ENCODE measurements around the gene BEND7. TPM values are rescaled to one million over a fixed set of nuclear protein-coding genes. Genes with fewer than 3 reads are reported as not detected.

Gene BEND7
- total and polyA plus RNA-seq, 2 donors (not counting 3 experiments of a cell fraction or from before 2014, with no cell fraction given) = 7.3 to 31.7 TPM

- POLR2A ChIA-PET = no interaction called here
- CTCF ChIA-PET = no interaction called here
- intact Hi-C loops (cut with micrococcal nuclease) = no loop called here
- H3K4me1 ChIP-seq (ENCODE audit: control insufficient read depth, extremely low read depth, insufficient read depth, low read length) = no peaks in the 10 kb centered on the region
- H2AFZ ChIP-seq (ENCODE audit: low read depth, low read length) = no peak overlapping the region
- no peaks in the 10 kb centered on the region for H3K79me2 ChIP-seq (ENCODE audit: control insufficient read depth, insufficient read depth, low read length)
- H4K20me1 ChIP-seq (replicated peaks; ENCODE audit: control insufficient read depth, extremely low read depth, insufficient read depth, low read length) = no peaks in the 10 kb centered on the region
- FAIRE-seq = no peak
- no peaks in the 10 kb centered on the region for H3K9me1 ChIP-seq (replicated peaks; ENCODE audit: control insufficient read depth, extremely low read depth, insufficient read depth, low read length)
- DNase-seq (ENCODE audit: low read depth, low spot score) = no peak
- H3K9me3 ChIP-seq (replicated peaks; ENCODE audit: control insufficient read depth, insufficient read depth, low read length) = no peaks in the 10 kb centered on the region
- no peak overlapping the region for H3K4me3 ChIP-seq (replicated peaks in 1 of 3; ENCODE audit: insufficient read depth in 1 of 3, low read depth in 1 of 3, low read length in 3 of 3)
- no TSS peak for BruUV-seq (replicated peaks)
- dilution Hi-C loops (cut with MboI; ENCODE audit: extremely low pct_ligation_motif_present, low sequenced_read_pairs) = no loop called here
- no peak overlapping the region for H3K4me2 ChIP-seq (ENCODE audit: insufficient read depth, low read length)
- H3K36me3 ChIP-seq (ENCODE audit: control insufficient read depth in 2 of 2, extremely low read depth in 1 of 2, insufficient read depth in 2 of 2, low read length in 2 of 2) = no peaks in the 10 kb centered on the region
- TF ChIP-seq FOS (IDR thresholded peaks at IDR 0.05; ENCODE audit: borderline replicate concordance, insufficient read depth, low read length) (no peak), POLR2AphosphoS5 (IDR thresholded peaks at IDR 0.05; ENCODE audit: insufficient read depth, low read depth, low read length) (no peak), MAX (IDR thresholded peaks at IDR 0.05; ENCODE audit: insufficient read depth, insufficient read length) (no peak), GATA2 (IDR thresholded peaks at IDR 0.05; ENCODE audit: insufficient read depth, insufficient read length, low read depth, low read length) (no peak), POLR2A (IDR thresholded peaks at IDR 0.05; ENCODE audit: low read depth, low read length) (no peak), JUN (IDR thresholded peaks at IDR 0.05; ENCODE audit: borderline replicate concordance, insufficient read depth, insufficient read length, low read depth) (no peak), EZH2 (IDR thresholded peaks at IDR 0.05; ENCODE audit: borderline replicate concordance, low read depth, low read length, severe bottlenecking) (no peak), MYC (IDR thresholded peaks at IDR 0.05; ENCODE audit: low read depth, low read length) (no peak)
- TF ChIP-seq, protein P1, sequence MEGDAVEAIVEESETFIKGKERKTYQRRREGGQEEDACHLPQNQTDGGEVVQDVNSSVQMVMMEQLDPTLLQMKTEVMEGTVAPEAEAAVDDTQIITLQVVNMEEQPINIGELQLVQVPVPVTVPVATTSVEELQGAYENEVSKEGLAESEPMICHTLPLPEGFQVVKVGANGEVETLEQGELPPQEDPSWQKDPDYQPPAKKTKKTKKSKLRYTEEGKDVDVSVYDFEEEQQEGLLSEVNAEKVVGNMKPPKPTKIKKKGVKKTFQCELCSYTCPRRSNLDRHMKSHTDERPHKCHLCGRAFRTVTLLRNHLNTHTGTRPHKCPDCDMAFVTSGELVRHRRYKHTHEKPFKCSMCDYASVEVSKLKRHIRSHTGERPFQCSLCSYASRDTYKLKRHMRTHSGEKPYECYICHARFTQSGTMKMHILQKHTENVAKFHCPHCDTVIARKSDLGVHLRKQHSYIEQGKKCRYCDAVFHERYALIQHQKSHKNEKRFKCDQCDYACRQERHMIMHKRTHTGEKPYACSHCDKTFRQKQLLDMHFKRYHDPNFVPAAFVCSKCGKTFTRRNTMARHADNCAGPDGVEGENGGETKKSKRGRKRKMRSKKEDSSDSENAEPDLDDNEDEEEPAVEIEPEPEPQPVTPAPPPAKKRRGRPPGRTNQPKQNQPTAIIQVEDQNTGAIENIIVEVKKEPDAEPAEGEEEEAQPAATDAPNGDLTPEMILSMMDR (IDR thresholded peaks at IDR 0.05; ENCODE audit: extremely low read depth in 1 of 2, insufficient read depth in 1 of 2, low read depth in 1 of 2, low read length in 2 of 2) = no peak
- no peaks in the 10 kb centered on the region for H3K27me3 ChIP-seq (ENCODE audit: control insufficient read depth in 2 of 2, insufficient read depth in 2 of 2, low read length in 2 of 2)
- no peak overlapping the region for H3K27ac ChIP-seq (ENCODE audit: insufficient read depth, low read depth, low read length)
- H3K9ac ChIP-seq (replicated peaks; ENCODE audit: extremely low read depth, insufficient read depth, low read length) = no peak overlapping the region
Measured at GRCh38 chr10:13458687-13459012, 70.2 kb downstream of the BEND7 start.
